ENCODE data around the gene KRTAP5-3. TPM values are rescaled to one million over a fixed set of nuclear protein-coding genes. Genes with fewer than 3 reads are reported as not detected.
"Not testable (repeated sequence)": the region's sequence is repeated elsewhere in the genome, so short reads cannot be mapped to it uniquely, and the experiment has no call there.

The KRTAP5-3 gene
- total RNA-seq, 1 donor from 2014 or later: not detected

GRCh38 chr11:1628506-1629325 is 20.5 kb upstream of the KRTAP5-3 start:
- ATAC-seq (ENCODE audit: poor library complexity) (peak; percentile 91), DNase-seq (peak; percentile 58)
- intact Hi-C loops (cut with DNase I): loop anchor here (10.0 kb wide), 1 partner anchor 84 kb away; no protein-coding TSS in a partner anchor

- intact Hi-C loops (cut with DNase I): loop anchor here (10.0 kb wide), 1 partner anchor 81 kb away; no protein-coding TSS in a partner anchor
- ATAC-seq (ENCODE audit: poor library complexity) (no peak), DNase-seq (no peak)
Measured at GRCh38 chr11:1625541-1625940, 17.3 kb upstream of the KRTAP5-3 start.

- intact Hi-C loops (cut with DNase I): loop anchor here (10.0 kb wide), 1 partner anchor 80 kb away; no protein-coding TSS in a partner anchor
- ATAC-seq (ENCODE audit: poor library complexity) (no peak), DNase-seq (no peak)
Measured at GRCh38 chr11:1624621-1625020, 16.4 kb upstream of the KRTAP5-3 start.

GRCh38 chr11:1623716-1624115 is 15.5 kb upstream of the KRTAP5-3 start:
- intact Hi-C loops (cut with DNase I): loop anchor here (10.0 kb wide), 1 partner anchor 79 kb away; no protein-coding TSS in a partner anchor
- ATAC-seq (ENCODE audit: poor library complexity): no peak
- DNase-seq: no peak

- intact Hi-C loops (cut with DNase I): loop anchor here (10.0 kb wide), 1 partner anchor 77 kb away; no protein-coding TSS in a partner anchor
- no peak for ATAC-seq (ENCODE audit: poor library complexity)
Measured at GRCh38 chr11:1622086-1622485, 13.8 kb upstream of the KRTAP5-3 start, which contains the start of gene KRTAP5-4. KRTAP5-4 (minus strand) TSS chr11:1622138; CDS start chr11:1622093, 45 bp downstream.

GRCh38 chr11:1619449-1619848 is 11.2 kb upstream of the KRTAP5-3 start:
- intact Hi-C loops (cut with DNase I): no loop called here
- no peak for ATAC-seq (ENCODE audit: poor library complexity)
- DNase-seq: no peak

More at GRCh38 chr11:1622086-1622485, 13.8 kb upstream of the KRTAP5-3 start, which contains the start of gene KRTAP5-4:
- no peak for DNase-seq

GRCh38 chr11:1618231-1618630 is 10.0 kb upstream of the KRTAP5-3 start:
- ATAC-seq (ENCODE audit: poor library complexity) (no peak), DNase-seq (no peak)
- intact Hi-C loops (cut with DNase I): no loop called here

GRCh38 chr11:1607901-1608300 is 362 bp downstream of the KRTAP5-3 start:
- DNase-seq; ATAC-seq (ENCODE audit: poor library complexity); intact Hi-C loops (cut with DNase I): not testable (repeated sequence)

- DNase-seq; intact Hi-C loops (cut with DNase I); ATAC-seq (ENCODE audit: poor library complexity): not testable (repeated sequence)
Measured at GRCh38 chr11:1607156-1607845, 962 bp downstream of the KRTAP5-3 start.

- intact Hi-C loops (cut with DNase I); DNase-seq; ATAC-seq (ENCODE audit: poor library complexity): not testable (repeated sequence)
Measured at GRCh38 chr11:1605923-1606322, 2.3 kb downstream of the KRTAP5-3 start.

GRCh38 chr11:1604711-1605110 is 3.6 kb downstream of the KRTAP5-3 start:
- intact Hi-C loops (cut with DNase I): no loop called here
- ATAC-seq (ENCODE audit: poor library complexity) (no peak), DNase-seq (no peak)

- DNase-seq (no peak), ATAC-seq (ENCODE audit: poor library complexity) (no peak)
- intact Hi-C loops (cut with DNase I): no loop called here
Measured at GRCh38 chr11:1604181-1604580, 4.1 kb downstream of the KRTAP5-3 start.

- no peak for ATAC-seq (ENCODE audit: poor library complexity)
- no peak for DNase-seq
- intact Hi-C loops (cut with DNase I): no loop called here
Measured at GRCh38 chr11:1603629-1604028, 4.6 kb downstream of the KRTAP5-3 start.

GRCh38 chr11:1601663-1602062 is 6.6 kb downstream of the KRTAP5-3 start:
- ATAC-seq (ENCODE audit: poor library complexity); DNase-seq; intact Hi-C loops (cut with DNase I): not testable (repeated sequence)

GRCh38 chr11:1600626-1601025 is 7.6 kb downstream of the KRTAP5-3 start:
- ATAC-seq (ENCODE audit: poor library complexity): no peak
- intact Hi-C loops (cut with DNase I): no loop called here
- DNase-seq: no peak

GRCh38 chr11:1598816-1599215 is 9.4 kb downstream of the KRTAP5-3 start:
- DNase-seq (no peak), ATAC-seq (ENCODE audit: poor library complexity) (no peak)
- intact Hi-C loops (cut with DNase I): no loop called here

GRCh38 chr11:1598406-1598805 is 9.9 kb downstream of the KRTAP5-3 start:
- ATAC-seq (ENCODE audit: poor library complexity); intact Hi-C loops (cut with DNase I); DNase-seq: not testable (repeated sequence)

GRCh38 chr11:1597994-1598380 is 10.3 kb downstream of the KRTAP5-3 start, which contains the start of gene KRTAP5-2:
KRTAP5-2 (minus strand) TSS chr11:1598294; CDS start chr11:1598250, 44 bp downstream.
- intact Hi-C loops (cut with DNase I): no loop called here
- DNase-seq (no peak), ATAC-seq (ENCODE audit: poor library complexity) (no peak)

GRCh38 chr11:1597331-1597993 is 10.8 kb downstream of the KRTAP5-3 start:
- no peak for ATAC-seq (ENCODE audit: poor library complexity)
- no peak for DNase-seq
- intact Hi-C loops (cut with DNase I): no loop called here
